Fibroblast of peridontal ligament (primary cell): Measurements from ENCODE around the gene SYDE1.
"Not testable (repeated sequence)": the region's sequence is repeated elsewhere in the genome, so short reads cannot be mapped to it uniquely, and the experiment has no call there.

Source experiments
- DNase-seq: peaks from one replicate; pipeline ENCODE4 v3.0.0-alpha.2; 2010; ENCODE audit errors: extremely low read depth

The SYDE1 gene, protein sequence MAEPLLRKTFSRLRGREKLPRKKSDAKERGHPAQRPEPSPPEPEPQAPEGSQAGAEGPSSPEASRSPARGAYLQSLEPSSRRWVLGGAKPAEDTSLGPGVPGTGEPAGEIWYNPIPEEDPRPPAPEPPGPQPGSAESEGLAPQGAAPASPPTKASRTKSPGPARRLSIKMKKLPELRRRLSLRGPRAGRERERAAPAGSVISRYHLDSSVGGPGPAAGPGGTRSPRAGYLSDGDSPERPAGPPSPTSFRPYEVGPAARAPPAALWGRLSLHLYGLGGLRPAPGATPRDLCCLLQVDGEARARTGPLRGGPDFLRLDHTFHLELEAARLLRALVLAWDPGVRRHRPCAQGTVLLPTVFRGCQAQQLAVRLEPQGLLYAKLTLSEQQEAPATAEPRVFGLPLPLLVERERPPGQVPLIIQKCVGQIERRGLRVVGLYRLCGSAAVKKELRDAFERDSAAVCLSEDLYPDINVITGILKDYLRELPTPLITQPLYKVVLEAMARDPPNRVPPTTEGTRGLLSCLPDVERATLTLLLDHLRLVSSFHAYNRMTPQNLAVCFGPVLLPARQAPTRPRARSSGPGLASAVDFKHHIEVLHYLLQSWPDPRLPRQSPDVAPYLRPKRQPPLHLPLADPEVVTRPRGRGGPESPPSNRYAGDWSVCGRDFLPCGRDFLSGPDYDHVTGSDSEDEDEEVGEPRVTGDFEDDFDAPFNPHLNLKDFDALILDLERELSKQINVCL

DNA sequence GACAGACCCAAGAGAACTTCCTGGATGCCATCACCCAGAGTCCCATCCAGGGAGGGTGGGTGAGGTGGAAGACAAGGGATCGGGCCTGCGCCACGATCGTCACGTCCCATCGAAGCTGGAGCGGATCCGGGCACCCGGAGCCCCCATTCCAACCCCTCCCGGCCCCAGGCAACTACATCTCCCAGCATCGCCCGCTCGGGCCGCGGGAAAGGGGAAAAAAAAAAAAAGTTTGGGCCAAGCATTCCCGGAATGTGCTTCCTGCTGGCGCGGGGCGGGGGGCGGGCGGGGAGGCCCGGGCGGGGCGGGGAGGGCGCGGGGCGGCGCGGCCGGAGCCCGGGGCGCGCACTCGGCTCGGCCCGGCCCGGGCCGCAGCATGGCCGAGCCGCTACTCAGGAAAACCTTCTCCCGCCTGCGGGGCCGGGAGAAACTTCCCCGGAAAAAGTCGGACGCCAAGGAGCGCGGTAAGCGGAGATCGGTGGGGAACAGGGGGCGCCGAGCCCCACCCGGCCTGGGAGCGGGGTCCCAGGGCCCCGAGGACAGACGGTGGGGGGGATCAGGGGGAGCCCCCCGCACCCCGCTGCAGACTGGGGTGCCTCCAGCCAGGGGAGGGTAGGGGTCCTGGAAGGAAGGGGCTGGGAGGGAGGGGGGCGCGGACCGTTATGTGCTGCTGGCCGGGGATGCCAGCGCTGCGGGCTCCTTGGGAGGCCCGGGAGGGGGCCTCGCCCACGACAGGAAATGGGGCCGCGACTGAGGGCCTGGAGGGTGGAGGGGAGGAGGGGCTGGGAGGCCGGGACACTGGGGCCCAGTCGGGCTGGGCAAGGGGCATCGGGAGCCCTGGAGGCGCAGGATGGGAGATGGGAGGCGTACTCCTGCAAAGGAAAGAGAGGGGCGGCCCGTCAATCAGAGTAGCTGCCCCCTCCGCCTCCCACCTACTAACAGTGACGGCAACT, at the start of gene SYDE1:
Gene SYDE1 (plus strand): TSS at position 341 of the 950 bp plus-strand sequence. CDS start 33 bp downstream, at position 374.
- DNase-seq = peak; percentile 65

DNA sequence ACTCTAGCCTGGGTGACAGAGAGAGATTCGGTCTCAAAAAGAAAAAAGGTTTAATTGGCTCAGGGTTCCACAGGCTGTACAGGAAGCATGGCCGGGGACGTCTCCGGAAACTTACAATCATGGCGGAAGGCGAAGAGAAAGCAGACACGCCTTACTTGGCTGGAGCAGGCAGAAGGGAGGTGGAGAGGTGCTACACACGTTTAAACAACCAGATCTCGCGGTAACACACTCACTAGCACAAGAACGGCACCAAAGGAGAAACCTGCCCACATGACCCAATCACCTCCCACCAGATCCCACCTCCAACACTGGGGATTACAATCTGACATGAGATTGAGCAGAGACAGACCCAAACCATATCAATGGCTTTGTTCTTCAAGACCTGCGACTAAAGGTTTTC, 45.2 kb upstream of the SYDE1 start:
- DNase-seq = no peak

DNA sequence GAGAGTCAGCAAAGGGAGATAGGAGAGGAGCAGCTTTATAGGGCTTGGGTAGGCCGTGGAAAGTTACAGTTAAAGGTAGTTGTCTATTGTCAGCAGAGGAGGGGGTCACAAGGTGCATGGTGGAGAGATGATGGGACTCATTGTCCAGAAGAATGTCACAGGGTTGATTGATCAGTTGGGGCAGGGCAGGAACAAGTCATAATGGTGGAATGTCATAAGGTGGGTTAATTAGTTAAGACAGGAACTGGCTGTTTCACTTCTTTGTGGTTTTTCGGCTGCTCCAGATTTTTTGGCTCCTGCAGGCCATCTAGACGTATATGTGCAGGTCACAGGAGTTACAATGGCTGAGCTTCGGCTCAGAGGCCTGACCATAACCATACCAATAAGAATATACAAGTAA, 36.8 kb upstream of the SYDE1 start:
- DNase-seq = not testable (repeated sequence)

DNA sequence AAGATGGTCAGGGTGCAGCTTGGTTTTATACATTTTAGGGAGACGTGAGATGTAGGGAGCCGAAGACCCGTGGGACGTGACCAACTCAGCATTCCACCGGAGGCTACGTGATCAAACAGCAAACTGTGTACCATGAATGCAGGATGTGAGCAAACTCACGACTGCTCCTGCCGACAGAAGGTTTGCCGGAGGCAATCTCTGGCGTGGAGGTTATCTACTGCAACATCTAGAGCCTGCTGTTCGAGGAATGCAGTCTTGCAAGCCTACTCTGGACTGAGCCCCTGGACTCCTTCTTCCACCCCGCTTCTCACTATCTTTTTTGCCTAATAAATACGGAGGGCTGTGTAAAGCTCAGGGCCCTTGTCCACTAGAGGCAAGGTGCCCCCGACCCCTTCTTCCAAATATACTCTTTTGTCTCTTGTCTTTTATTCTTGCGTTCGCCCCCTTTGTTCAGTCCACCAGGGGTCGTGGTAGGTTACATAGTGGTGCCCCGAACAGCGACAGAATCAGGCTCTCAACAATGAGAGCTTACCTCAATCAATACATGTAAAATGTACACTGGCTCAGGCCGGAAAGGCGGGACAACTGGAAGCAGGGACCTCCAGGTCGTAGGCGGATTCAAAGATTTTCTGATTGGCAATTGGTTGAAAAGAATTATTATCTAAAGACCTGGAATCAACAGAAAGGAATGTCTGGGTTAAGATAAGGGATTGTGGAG, 34.1 kb upstream of the SYDE1 start:
- DNase-seq = no peak

DNA sequence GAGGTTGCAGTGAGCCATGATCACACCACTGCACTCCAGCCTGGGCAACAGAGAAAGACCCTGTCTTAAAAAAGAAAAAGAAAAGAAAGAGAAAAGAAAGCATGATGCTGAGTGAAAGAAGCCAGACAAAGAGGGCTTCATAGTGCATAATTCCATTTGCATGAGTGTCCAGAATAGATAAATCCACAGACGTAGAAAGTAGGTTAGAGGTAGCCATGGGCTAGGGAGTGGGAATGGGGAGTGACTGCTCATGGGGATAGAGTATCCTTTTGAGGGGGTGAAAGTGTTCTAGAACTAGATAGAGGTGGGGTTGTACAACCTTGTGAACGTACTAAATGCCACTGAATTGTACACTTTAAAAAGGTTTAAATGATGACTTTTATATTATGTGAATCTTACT, 32.8 kb upstream of the SYDE1 start:
- no peak for DNase-seq

DNA sequence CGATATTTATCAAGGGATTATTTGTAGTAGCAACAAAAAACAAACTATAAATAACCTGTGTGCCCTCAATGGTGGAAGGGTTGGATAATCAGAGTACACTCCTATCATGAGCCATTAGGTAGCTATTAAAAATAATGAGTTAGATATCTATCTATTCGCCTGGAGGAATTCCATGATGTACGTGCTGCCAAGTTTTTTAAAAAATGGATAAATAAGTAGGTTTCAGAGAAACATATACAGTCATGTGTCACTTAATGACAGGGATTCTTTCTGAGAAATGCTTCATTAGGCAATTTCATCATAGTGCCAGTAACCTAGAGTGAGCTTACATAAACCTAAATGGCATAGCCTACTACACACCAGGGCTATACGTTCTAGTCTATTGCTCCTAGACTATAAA, 31.4 kb upstream of the SYDE1 start:
- DNase-seq = no peak

DNA sequence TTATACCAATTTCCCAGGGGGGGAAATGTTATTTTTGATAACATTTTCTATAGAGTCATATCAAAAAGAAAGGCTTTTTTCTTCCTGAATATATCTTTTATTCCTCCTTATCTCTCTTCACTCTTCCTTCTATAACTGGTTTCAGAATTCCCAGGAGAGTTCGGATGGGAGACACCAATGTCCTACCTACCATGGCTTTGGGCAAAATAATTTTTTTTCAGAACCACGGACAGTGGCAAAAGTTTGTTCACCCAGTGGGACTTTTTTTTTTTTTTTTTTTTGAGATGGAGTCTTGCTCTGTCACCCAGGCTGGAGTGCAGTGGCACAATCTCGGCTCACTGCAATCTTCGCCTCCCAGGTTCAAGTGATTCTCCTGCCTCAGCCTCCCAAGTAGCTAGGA, 27.2 kb upstream of the SYDE1 start:
- not testable (repeated sequence) for DNase-seq

DNA sequence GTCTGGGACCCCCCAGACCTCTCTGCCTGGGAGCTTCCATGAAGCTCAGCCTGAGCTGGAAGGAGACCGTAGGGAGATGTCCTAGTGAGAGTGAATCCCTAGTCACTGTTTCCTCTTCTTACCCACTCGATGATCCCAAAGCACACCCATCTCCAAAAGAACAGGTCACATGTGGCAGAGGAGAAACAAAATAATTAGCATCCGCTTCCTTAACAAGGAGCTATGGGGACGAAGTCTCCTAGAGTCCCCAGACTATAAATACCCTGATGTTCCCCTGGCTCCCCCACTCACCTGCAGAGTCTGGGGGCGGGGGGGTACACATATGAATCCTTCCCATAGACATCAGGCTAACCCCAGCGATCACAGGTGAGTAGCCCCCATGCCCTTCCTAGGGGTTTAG, 25.3 kb upstream of the SYDE1 start, which contains the start of gene OR1I1:
Gene OR1I1 (plus strand): TSS at position 301 of the 400 bp plus-strand sequence. CDS start 4,855 bp downstream, outside the sequence.
- DNase-seq = no peak

DNA sequence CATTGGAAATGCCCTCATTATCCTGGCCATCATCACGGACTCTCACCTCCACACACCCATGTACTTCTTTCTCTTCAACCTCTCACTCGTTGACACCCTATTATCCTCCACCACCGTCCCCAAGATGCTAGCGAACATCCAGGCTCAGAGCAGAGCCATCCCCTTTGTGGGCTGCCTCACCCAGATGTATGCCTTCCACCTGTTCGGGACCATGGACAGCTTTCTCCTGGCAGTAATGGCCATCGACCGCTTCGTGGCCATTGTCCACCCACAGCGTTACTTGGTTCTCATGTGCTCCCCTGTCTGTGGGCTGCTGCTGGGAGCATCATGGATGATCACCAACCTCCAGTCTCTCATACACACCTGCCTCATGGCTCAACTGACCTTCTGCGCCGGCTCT, 20.0 kb upstream of the SYDE1 start:
- no peak for DNase-seq

DNA sequence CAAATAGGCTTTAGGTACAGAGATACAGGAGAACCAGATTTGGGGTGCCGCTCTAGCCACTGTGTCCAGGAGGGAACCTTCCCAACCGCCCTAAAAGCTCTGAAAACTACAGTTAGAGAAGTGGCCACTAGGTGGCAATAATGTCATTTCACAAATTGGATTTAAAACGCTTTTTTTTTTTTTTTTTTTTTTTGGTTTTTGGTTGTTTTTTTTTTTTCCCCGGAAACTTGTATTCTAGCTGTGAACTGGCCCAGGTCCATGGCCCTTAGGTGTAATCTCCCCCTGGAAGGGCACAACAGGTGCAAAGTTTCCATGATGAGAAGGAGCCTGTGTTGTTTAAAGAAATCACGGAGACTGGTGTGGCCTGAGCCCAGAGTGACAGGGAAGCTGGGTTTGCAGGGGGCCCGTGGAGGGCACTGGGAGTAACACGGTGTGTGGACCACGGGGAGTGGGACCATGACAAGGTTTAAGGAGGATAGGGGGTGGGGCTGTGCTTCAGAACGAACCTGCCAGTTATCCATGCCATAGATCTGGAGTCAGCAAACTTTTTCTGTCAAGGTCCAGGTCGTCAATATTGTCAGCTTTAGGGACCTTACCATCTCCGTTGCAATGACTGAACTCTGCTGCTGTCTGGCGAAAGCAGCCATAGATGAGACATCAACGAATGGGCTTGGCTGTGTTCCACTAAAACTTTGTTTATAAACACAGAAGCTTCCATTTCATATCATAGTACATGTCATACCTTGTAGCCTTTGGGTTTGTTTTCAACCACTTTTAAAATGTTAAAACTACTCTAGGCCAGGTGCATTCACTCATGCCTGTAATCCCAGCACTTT, 15.1 kb upstream of the SYDE1 start:
- DNase-seq = peak; percentile 83

DNA sequence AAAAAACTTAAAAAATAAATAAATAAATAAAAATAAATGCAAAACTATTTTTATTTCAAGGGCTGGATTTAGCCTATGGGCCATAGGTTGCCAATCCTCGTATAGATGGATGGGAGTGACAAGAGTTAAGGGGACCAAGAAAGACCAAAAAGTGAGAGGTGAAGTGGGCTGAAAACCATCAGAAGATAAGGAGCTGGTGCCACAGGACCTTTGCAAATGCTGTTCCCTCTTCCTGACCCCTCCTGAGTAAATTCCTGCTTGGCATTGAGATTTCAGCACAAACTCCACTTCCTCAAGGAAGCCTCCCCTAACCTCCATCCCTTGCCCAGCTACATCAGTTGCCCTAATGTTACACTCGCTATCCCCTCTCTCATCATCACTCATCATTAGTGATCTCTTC, 14.2 kb upstream of the SYDE1 start:
- no peak for DNase-seq

DNA sequence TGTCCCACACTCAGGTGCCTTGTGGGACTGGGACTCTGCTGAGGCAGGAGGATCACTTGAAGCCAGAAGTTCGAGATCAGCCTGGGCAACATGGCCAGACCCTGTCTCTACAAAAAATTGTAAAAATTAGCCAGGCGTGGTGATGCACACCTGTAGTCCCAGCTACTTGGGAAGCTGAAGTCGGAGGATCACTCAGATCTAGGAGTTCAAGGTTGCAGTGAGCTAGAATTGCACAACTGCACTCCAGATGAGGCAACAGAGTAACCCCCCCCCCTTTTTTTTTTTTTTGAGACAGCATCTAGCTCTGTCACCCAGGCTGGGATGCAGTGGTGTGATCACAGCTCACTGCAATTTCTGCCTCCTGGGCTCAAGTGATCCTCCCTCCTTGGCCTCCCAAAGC, 11.0 kb upstream of the SYDE1 start:
- DNase-seq = no peak

DNA sequence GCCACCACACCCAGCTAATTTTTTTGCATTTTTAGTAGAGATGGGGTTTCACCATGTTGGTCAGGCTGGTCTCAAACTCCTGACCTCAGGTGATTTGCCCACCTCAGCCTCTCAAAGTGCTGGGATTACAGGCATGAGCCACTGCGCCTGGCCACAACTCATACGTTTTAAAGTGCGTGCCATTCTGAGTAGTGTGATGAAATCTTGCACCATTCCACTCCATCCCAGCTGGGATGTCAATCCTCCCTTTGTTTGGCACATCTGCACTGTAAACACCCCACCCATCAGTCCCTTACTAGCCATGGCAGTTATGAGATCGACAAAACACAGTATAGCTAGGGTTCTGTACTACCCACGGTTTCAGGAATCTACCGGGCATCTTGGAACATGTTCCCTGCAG, 9.2 kb upstream of the SYDE1 start:
- not testable (repeated sequence) for DNase-seq

DNA sequence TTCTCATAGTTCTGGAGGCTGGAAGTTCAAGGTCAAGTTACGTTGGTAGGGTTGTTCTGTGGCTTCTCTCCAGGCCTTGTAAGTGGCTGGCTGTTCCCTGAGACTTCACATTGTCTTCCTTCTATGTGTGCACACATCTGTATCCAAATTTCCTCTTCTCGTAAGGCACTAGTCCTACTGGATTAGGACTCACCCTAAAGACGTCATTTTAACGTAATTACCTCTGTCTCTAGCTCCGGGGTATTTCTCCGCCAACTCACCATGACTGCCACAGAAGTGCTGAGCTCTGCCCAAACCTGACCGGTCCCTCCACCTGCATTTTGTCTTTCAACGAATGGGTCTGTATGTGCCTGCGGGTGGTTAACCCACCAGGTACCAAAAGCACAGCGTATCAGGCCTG, 8.7 kb upstream of the SYDE1 start:
- DNase-seq = no peak

DNA sequence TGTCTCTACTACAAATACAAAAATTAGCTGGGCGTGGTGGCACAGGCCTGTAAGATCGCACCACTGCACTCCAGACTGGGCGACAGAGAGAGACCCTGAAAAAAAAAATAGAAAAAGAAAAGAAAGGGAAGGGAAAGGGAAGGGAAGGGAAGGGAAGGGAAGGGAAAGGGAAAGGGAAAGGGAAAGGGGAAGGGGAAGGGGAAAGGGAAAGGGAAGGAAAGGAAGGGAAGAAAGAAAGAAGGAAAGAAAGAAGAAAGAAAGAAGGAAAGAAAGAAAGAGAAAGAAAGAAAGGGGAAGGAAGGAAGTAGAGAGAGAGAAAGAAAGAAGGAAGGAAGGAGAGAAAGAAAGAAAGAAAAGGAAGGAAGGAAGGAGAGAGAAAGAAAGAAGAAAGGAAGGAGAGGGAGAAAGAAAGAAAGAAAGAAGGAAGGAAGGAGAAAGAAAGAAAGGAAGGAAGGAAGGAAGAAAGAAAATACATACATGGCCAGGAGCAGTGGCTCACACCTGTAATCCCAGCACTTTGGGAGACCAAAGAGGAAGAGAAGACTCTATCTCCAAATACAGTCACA, 8.1 kb upstream of the SYDE1 start:
- no peak for DNase-seq

DNA sequence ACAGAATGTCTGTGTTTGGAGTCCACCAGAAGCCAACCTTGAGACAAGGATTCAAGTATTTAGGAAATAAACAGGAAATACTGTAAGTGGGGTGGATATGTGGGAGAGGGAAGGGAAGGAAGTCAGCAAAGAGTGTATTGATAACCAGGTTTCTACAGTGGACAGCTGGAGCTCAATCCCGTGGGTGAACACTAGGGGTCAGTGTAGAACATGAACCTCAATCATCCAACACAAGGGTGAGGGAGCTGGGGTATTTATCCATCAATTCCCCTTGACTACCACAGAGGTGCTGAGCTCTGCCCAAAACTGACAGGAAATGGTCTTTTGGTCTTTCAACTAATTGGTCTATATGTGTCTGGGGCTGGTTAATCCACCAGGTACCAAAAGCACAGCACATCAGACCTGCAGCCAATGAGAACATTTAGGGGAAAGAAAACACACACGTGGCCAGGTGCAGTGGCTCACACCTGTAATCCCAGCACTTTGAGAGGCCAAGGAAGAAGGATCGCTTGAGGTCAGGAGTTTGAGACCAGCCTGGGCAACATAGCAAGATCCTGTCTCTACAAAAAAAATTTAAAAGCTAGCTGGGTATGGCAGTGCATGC, 5.6 kb upstream of the SYDE1 start:
- peak; percentile 54 for DNase-seq

DNA sequence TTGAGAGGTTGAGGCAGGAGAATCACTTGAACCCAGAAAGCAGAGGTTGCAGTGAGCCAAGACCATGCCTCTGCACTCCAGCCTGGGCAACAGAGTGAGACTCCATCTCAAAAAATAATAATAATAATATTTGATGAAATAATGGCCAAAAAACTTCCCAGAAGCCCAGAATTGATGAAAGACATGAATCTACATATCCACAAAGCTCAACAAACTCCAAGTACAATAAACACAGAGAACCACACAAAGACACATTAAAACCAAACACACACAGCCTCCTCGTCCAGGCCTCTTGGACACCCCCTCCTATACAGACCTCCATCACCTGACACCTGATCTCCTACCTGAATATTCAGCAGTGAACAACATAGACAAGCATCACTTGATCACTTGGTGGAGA, 3.2 kb upstream of the SYDE1 start:
- DNase-seq = no peak

DNA sequence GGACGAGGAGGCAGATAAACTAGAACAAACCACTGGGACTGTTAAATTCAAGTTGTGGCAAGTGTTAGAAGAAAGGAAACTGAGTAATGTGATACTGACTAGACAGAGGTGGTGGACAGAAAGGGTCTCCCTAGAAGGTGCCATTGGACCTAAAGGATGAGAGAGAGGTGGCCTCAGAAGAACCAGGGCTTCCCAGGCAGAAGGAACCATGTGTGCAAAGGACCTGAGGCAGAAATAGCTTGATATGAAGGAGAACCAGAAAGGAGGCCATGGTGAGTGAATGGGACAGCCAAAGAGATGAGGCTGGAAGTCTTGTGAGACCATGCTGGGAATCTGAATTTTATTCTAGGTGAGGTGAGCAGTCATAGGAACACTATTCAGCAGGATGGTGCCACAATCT, 2.8 kb upstream of the SYDE1 start:
- no peak for DNase-seq

DNA sequence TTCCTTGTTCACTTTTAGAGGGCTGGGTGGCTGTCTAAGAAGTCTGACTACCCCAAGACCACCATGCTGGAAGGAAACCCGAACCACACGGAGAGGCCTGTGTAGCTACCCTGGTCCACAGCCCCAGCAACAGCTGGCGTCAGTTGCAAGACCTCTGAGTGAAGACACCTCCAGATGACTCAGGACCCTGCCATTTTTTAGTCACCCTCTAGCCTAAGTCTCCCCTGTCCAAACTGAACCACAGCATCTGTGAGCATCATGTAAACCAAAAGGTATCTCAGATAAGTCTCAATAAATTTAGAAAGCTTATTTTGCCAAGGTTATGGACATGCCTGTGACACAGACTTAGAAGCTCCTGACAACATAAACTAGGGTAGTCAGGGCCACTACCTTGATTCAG, 2.2 kb upstream of the SYDE1 start:
- DNase-seq = no peak
